ENCODE results near the gene MMP28. TPM values are rescaled to one million over a fixed set of nuclear protein-coding genes. Genes with fewer than 3 reads are reported as not detected.

MMP28 gene
- total RNA-seq, 4 donors from 2014 or later = 75.5 to 150 (median 116) TPM

DNA sequence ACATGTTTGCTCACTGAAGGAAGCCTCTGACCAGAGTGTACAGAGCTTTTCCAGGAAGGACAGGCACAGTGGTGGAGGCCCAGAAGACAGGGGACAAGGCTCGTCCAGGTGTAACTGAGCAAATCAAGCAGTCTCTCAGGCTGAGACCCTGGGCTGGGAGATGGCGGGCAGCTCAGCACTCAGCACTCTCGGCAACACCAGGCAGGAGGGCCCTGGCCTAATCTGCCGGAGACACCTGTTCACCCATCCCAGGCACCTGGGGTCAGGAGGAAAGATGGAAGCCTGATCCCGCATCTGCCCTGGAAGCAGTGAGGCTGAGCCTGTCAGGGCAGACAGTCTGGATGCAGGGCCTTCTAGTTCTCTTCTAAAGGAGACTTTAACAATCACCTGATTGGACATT is 59.2 kb downstream of the MMP28 start:
- Histone ChIP-seq H3K9me3 (no peaks in the 10 kb centered on the region), H3K36me3 (no peaks in the 10 kb centered on the region), H3K27me3 (peaks cover 0 to 17% (median 5%) of the 10 kb centered on the region in 4 donors), H3K4me1 (peaks cover 5 to 30% (median 21%) of the 10 kb centered on the region in 4 donors), H3K4me3 (no peak overlapping the region), H3K27ac (replicated peaks in 1 of 4) (no peak overlapping the region)
- 91% methylated on average over 5 of the region's 5 CpGs for WGBS
- no peak for DNase-seq (ENCODE audit: extremely low spot score)
- no peak for TF ChIP-seq CTCF (IDR thresholded peaks at IDR 0.05)
- intact Hi-C loops (cut with DNase I) = no loop called here

GRCh38 chr17:35735036-35735805 is 60.2 kb downstream of the MMP28 start:
- Histone ChIP-seq H3K4me3 (no peak overlapping the region), H3K27ac (replicated peaks in 1 of 4) (no peak overlapping the region), H3K36me3 (no peaks in the 10 kb centered on the region), H3K27me3 (peaks cover 0 to 7% (median 0%) of the 10 kb centered on the region in 4 donors), H3K4me1 (peaks cover 7 to 34% (median 26%) of the 10 kb centered on the region in 4 donors), H3K9me3 (no peaks in the 10 kb centered on the region)
- 95% methylated on average over 23 of the region's 29 CpGs for WGBS
- intact Hi-C loops (cut with DNase I) = no loop called here
- no peak for DNase-seq (ENCODE audit: extremely low spot score)
- TF ChIP-seq POLR2AphosphoS5 (IDR thresholded peaks at IDR 0.05) (no peak), POLR2A (IDR thresholded peaks at IDR 0.05; ENCODE audit: low read depth) (no peak), EP300 (IDR thresholded peaks at IDR 0.05) (no peak), CTCF (IDR thresholded peaks at IDR 0.05) (no peak)

- no peaks in the 10 kb centered on the region for H3K27me3 ChIP-seq
- H3K27ac ChIP-seq (replicated peaks in 1 of 4) = no peak overlapping the region
- H3K4me3 ChIP-seq = no peak overlapping the region
- peaks cover 7 to 42% (median 33%) of the 10 kb centered on the region in 4 donors for H3K4me1 ChIP-seq
- DNase-seq (ENCODE audit: extremely low spot score) = no peak
- 94% methylated on average over 5 of the region's 7 CpGs for WGBS
- intact Hi-C loops (cut with DNase I) = no loop called here
- no peaks in the 10 kb centered on the region for H3K9me3 ChIP-seq
- no peak for TF ChIP-seq POLR2A (IDR thresholded peaks at IDR 0.05; ENCODE audit: low read depth)
- TF ChIP-seq CTCF (IDR thresholded peaks at IDR 0.05) = no peak
- no peak for TF ChIP-seq EP300 (IDR thresholded peaks at IDR 0.05)
- no peak for TF ChIP-seq POLR2AphosphoS5 (IDR thresholded peaks at IDR 0.05)
- no peaks in the 10 kb centered on the region for H3K36me3 ChIP-seq
Observed at GRCh38 chr17:35734396-35734795, 61.0 kb downstream of the MMP28 start.

GRCh38 chr17:35733366-35733765 is 62.1 kb downstream of the MMP28 start:
- DNase-seq (ENCODE audit: extremely low spot score) = no peak
- WGBS = 97% methylated on average over 6 of the region's 6 CpGs
- Histone ChIP-seq H3K27me3 (no peaks in the 10 kb centered on the region), H3K36me3 (peaks cover 0 to 3% (median 0%) of the 10 kb centered on the region in 4 donors), H3K4me1 (peaks cover 7 to 53% (median 42%) of the 10 kb centered on the region in 4 donors), H3K27ac (replicated peaks in 1 of 4) (no peak overlapping the region), H3K4me3 (no peak overlapping the region), H3K9me3 (no peaks in the 10 kb centered on the region)
- no peak for TF ChIP-seq POLR2AphosphoS5 (IDR thresholded peaks at IDR 0.05)
- no peak for TF ChIP-seq CTCF (IDR thresholded peaks at IDR 0.05)
- no peak for TF ChIP-seq POLR2A (IDR thresholded peaks at IDR 0.05; ENCODE audit: low read depth)
- no peak for TF ChIP-seq EP300 (IDR thresholded peaks at IDR 0.05)
- intact Hi-C loops (cut with DNase I) = no loop called here

DNA sequence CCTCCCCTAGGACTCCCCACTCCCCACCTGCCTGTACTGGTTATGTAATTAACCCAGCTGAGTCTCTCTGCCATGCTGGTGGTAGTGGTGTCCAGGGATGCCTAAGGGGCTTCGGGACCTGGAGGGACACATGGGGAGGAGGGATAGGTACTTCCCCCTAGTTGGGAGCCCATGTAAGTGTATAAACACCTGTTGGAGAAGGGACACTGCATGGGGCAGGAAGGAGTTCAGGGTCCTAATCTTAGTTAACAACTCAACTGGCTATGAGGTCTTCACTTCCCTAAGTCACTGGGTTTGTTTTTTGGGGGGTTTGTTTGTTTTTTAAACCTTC is 62.7 kb downstream of the MMP28 start:
- WGBS = 80% methylated on average over 1 of the region's 1 CpG
- TF ChIP-seq POLR2A (IDR thresholded peaks at IDR 0.05; ENCODE audit: low read depth) (no peak), EP300 (IDR thresholded peaks at IDR 0.05) (no peak), CTCF (IDR thresholded peaks at IDR 0.05) (no peak), POLR2AphosphoS5 (IDR thresholded peaks at IDR 0.05) (no peak)
- Histone ChIP-seq H3K4me3 (peak overlapping the region; percentile 69 to 88 (median 80)), H3K27ac (replicated peaks in 1 of 4) (no peak overlapping the region), H3K4me1 (peaks cover 7 to 59% (median 48%) of the 10 kb centered on the region in 4 donors), H3K9me3 (no peaks in the 10 kb centered on the region), H3K27me3 (no peaks in the 10 kb centered on the region), H3K36me3 (peaks cover 0 to 9% (median 0%) of the 10 kb centered on the region in 4 donors)
- no peak for DNase-seq (ENCODE audit: extremely low spot score)
- intact Hi-C loops (cut with DNase I) = no loop called here
